Peyer's patch (tissue), 4 donors: ENCODE data around the gene CEP85.

ENCODE experiments used
- CTCF ChIP-seq, 6 experiments: fragments of 450-650 bp in 4 of 6; fragments of 200-600 bp in 2 of 6; sonication (generic) in 1 of 6; IDR thresholded peaks; one replicate each; pipeline ENCODE4 v1.5.1; 2017 to 2019; ENCODE audit warnings: antibody characterized with exemption in 6 of 6, mild to moderate bottlenecking in 3 of 6, moderate library complexity in 1 of 6
- POLR2A ChIP-seq, 2 donors: fragments of 450-650 bp; IDR thresholded peaks; one replicate each; pipeline ENCODE4 v1.5.1; 2017; ENCODE audit warnings: antibody characterized with exemption in 2 of 2, mild to moderate bottlenecking in 2 of 2, moderate library complexity in 2 of 2

DNA sequence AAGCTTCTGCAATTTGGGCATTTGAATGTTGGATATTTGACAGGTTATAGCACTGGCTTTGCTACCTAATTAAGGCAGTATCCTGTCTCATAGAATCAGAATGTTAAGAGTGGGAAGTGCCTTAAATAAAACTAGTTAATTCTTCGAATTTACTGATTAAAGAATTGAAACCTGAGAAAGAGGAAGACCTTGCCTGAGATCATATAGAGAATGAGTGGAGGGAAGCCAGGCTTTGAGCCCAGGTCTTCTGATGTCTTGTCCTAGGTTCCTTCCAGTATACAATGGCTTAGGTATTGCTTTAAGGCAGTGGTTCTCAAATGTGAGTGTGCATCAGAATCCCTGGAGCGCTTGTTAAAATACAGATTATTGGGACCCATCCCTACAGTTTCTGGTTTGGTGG lies 25.0 kb downstream of the CEP85 start:
- no peak for TF ChIP-seq CTCF (IDR thresholded peaks at IDR 0.05)
- TF ChIP-seq POLR2A (IDR thresholded peaks at IDR 0.05) = no peak
